ENCODE results near the gene NEURL1.

NEURL1 gene

GRCh38 chr10:103563231-103564115 is 70.0 kb downstream of the NEURL1 start:
- no peak for DNase-seq (ENCODE audit: low read depth in 2 of 2)

GRCh38 chr10:103564116-103564501 is 70.6 kb downstream of the NEURL1 start:
- no peak for DNase-seq (ENCODE audit: low read depth in 2 of 2)

- DNase-seq (ENCODE audit: low read depth in 2 of 2): peak; percentile 50 to 53
Observed at GRCh38 chr10:103564776-103565520, 71.4 kb downstream of the NEURL1 start.

- no peak for DNase-seq (ENCODE audit: low read depth in 2 of 2)
Observed at GRCh38 chr10:103566536-103566935, 73.0 kb downstream of the NEURL1 start.

- no peak for DNase-seq (ENCODE audit: low read depth in 2 of 2)
Observed at GRCh38 chr10:103568505-103568904, 75.0 kb downstream of the NEURL1 start.

GRCh38 chr10:103569896-103570295 is 76.4 kb downstream of the NEURL1 start:
- DNase-seq (ENCODE audit: low read depth in 2 of 2): no peak

- DNase-seq (ENCODE audit: low read depth in 2 of 2): no peak
Observed at GRCh38 chr10:103570844-103571655, 77.5 kb downstream of the NEURL1 start.

GRCh38 chr10:103571656-103571975 is 78.1 kb downstream of the NEURL1 start:
- no peak for DNase-seq (ENCODE audit: low read depth in 2 of 2)

GRCh38 chr10:103572347-103573204 is 79.1 kb downstream of the NEURL1 start:
- no peak for DNase-seq (ENCODE audit: low read depth in 2 of 2)

GRCh38 chr10:103573205-103573487 is 79.6 kb downstream of the NEURL1 start:
- DNase-seq (ENCODE audit: low read depth in 2 of 2): no peak

GRCh38 chr10:103574097-103575061 is 80.9 kb downstream of the NEURL1 start:
- no peak for DNase-seq (ENCODE audit: low read depth in 2 of 2)

GRCh38 chr10:103575416-103576075 is 82.0 kb downstream of the NEURL1 start:
- DNase-seq (ENCODE audit: low read depth in 2 of 2): no peak

- no peak for DNase-seq (ENCODE audit: low read depth in 2 of 2)
Observed at GRCh38 chr10:103576076-103576471, 82.6 kb downstream of the NEURL1 start.

- DNase-seq (ENCODE audit: low read depth in 2 of 2): no peak
Observed at GRCh38 chr10:103576862-103577261, 83.4 kb downstream of the NEURL1 start.

- no peak for DNase-seq (ENCODE audit: low read depth in 2 of 2)
Observed at GRCh38 chr10:103578782-103579382, 85.4 kb downstream of the NEURL1 start.

- DNase-seq (ENCODE audit: low read depth in 2 of 2): no peak
Observed at GRCh38 chr10:103580011-103580410, 86.5 kb downstream of the NEURL1 start.

GRCh38 chr10:103580430-103580829 is 86.9 kb downstream of the NEURL1 start:
- DNase-seq (ENCODE audit: low read depth in 2 of 2): no peak

GRCh38 chr10:103581499-103581898 is 88.0 kb downstream of the NEURL1 start:
- no peak for DNase-seq (ENCODE audit: low read depth in 2 of 2)

GRCh38 chr10:103582331-103583123 is 89.0 kb downstream of the NEURL1 start:
- no peak for DNase-seq (ENCODE audit: low read depth in 2 of 2)

All from stimulated activated CD8-positive, alpha-beta memory T cell treated with anti-CD3 and anti-CD28 coated beads, Interleukin-2, amount 100 ng/mL, for 48 hours (primary cell).